SK-N-SH (cell line): ENCODE measurements around the gene VPS35. TPM values are rescaled to one million over a fixed set of nuclear protein-coding genes. Genes with fewer than 3 reads are reported as not detected.

ENCODE experiments used
- CTCF ChIA-PET: fragments of 300-600, 350-600 bp; formaldehyde crosslinking; extraction: SDS; loops from one replicate; lab custom pipeline; 2021; lab: Yijun Ruan, JAX
- POLR2A ChIA-PET: fragments of 350-600 bp; sonication (Branson Sonifier 250); formaldehyde crosslinking; extraction: SDS; loops from one replicate; lab custom pipeline; 2020; ENCODE audit warnings: antibody characterized with exemption, inconsistent platforms; lab: Yijun Ruan, JAX
- DNase-seq: peaks from one replicate; pipeline ENCODE4 v3.0.0; 2012
- H2AFZ ChIP-seq: fragments of 200-600 bp; sonication (generic); 2 replicates; pipeline ENCODE4 v1.8.1; 2016; ENCODE audit warnings: antibody characterized with exemption, mild to moderate bottlenecking, low read depth
- H3F3A ChIP-seq: fragments of 200-600 bp; sonication (generic); replicated peaks from 2 replicates; pipeline ENCODE3; 2016; ENCODE audit warnings: antibody characterized with exemption, mild to moderate bottlenecking; ENCODE audit not compliant: insufficient read depth
- H3K27ac ChIP-seq, 2 experiments: fragments of 200-500 bp in 1 of 2; fragments of 200-600 bp in 1 of 2; sonication (Bioruptor generic) in 1 of 2; sonication (generic), shearing (Covaris generic) in 1 of 2; 2 replicates each; pipeline versions ENCODE4 v1.5.1 to v1.6.1; 2014 to 2016; ENCODE audit warnings: low read depth in 2 of 2, inconsistent platforms in 1 of 2, low read length in 1 of 2, mild to moderate bottlenecking in 1 of 2, mixed read lengths in 1 of 2
- H3K27me3 ChIP-seq: fragments of 200-600 bp; sonication (generic), shearing (Covaris generic); 2 replicates; pipeline ENCODE4 v1.6.1; 2016; ENCODE audit warnings: mixed run types; ENCODE audit not compliant: insufficient read depth
- H3K36me3 ChIP-seq, 2 experiments: fragments of 200-500 bp in 1 of 2; fragments of 200-600 bp in 1 of 2; sonication (Bioruptor generic) in 1 of 2; sonication (generic) in 1 of 2; replicated peaks in 1 of 2; 2 replicates each; pipeline versions ENCODE3 to v1.5.1; 2014 to 2016; ENCODE audit warnings: low read length in 1 of 2, mild to moderate bottlenecking in 1 of 2; ENCODE audit not compliant: insufficient read depth in 2 of 2, control insufficient read depth in 1 of 2
- H3K4me1 ChIP-seq, 2 experiments: fragments of 200-500 bp in 1 of 2; fragments of 200-600 bp in 1 of 2; sonication (Bioruptor generic) in 1 of 2; sonication (generic), shearing (Covaris generic) in 1 of 2; 2 replicates each; pipeline versions ENCODE4 v1.5.1 to v1.6.1; 2014 to 2016; ENCODE audit warnings: low read depth in 1 of 2, low read length in 1 of 2, mixed run types in 1 of 2; ENCODE audit not compliant: insufficient read depth in 2 of 2, control insufficient read depth in 1 of 2
- H3K4me2 ChIP-seq: fragments of 200-600 bp; sonication (generic), shearing (Covaris generic); 2 replicates; pipeline ENCODE4 v1.6.1; 2017; ENCODE audit warnings: mixed run types
- H3K4me3 ChIP-seq, 2 experiments: fragments of 200-500 bp in 1 of 2; fragments of 200-600 bp in 1 of 2; sonication (Bioruptor generic) in 1 of 2; sonication (generic), shearing (Covaris generic) in 1 of 2; 2 replicates each; pipeline versions ENCODE4 v1.5.1 to v1.8.1; 2014 to 2016; ENCODE audit warnings: low read depth in 2 of 2, inconsistent platforms in 1 of 2, low read length in 1 of 2, mild to moderate bottlenecking in 1 of 2, mixed read lengths in 1 of 2, moderate library complexity in 1 of 2
- H3K79me2 ChIP-seq: fragments of 200-600 bp; sonication (generic); 2 replicates; pipeline ENCODE4 v1.8.1; 2017; ENCODE audit warnings: mild to moderate bottlenecking; ENCODE audit not compliant: insufficient read depth
- H3K9ac ChIP-seq: fragments of 200-600 bp; sonication (generic); 2 replicates; pipeline ENCODE4 v1.6.1; 2017; ENCODE audit warnings: mixed run types
- H3K9me2 ChIP-seq: fragments of 200-600 bp; sonication (generic); 2 replicates; pipeline ENCODE4 v1.6.1; 2017; ENCODE audit warnings: mixed run types
- H3K9me3 ChIP-seq: fragments of 200-600 bp; sonication (generic); 2 replicates; pipeline ENCODE4 v1.6.1; 2017; ENCODE audit warnings: mixed run types, mild to moderate bottlenecking, moderate library complexity
- H4K20me1 ChIP-seq: fragments of 200-600 bp; sonication (generic); 2 replicates; pipeline ENCODE4 v1.6.1; 2017; ENCODE audit warnings: mild to moderate bottlenecking, mixed run types; ENCODE audit not compliant: insufficient read depth
- CHD2 ChIP-seq: fragments of 150-350 bp; IDR thresholded peaks from 2 replicates; pipeline ENCODE4 v1.6.1; 2018; ENCODE audit warnings: low read length; ENCODE audit not compliant: partially characterized antibody
- EP300 ChIP-seq, 2 experiments: IDR thresholded peaks; 2 replicates each; pipeline versions ENCODE4 v1.4.0 to v1.6.1; 2012; ENCODE audit warnings: borderline replicate concordance in 1 of 2, low read depth in 1 of 2, low read length in 1 of 2
- FOSL2 ChIP-seq: IDR thresholded peaks from 2 replicates; pipeline ENCODE4 v1.4.0; 2012; ENCODE audit warnings: low read depth, mild to moderate bottlenecking, moderate library complexity, borderline replicate concordance
- GABPA ChIP-seq: IDR thresholded peaks from 2 replicates; pipeline ENCODE4 v1.4.0; 2012; ENCODE audit warnings: low read depth, mild to moderate bottlenecking
- IRF3 ChIP-seq: fragments of 150-350 bp; IDR thresholded peaks from 2 replicates; pipeline ENCODE4 v1.6.1; 2016; ENCODE audit warnings: mild to moderate bottlenecking, low read depth, low read length
- MAX ChIP-seq: IDR thresholded peaks from 2 replicates; pipeline ENCODE4 v1.4.0; 2012; ENCODE audit warnings: low read depth
- NRF1 ChIP-seq: IDR thresholded peaks from 2 replicates; pipeline ENCODE4 v1.6.1; 2012; ENCODE audit warnings: low read depth, mild to moderate bottlenecking, low read length
- RAD21 ChIP-seq: IDR thresholded peaks from 2 replicates; pipeline ENCODE4 v1.6.1; 2012; ENCODE audit warnings: mild to moderate bottlenecking, low read length
- RCOR1 ChIP-seq: fragments of 150-350 bp; IDR thresholded peaks from 2 replicates; pipeline ENCODE4 v1.6.1; 2017; ENCODE audit warnings: antibody characterized with exemption, low read length
- SIN3A ChIP-seq: IDR thresholded peaks from 2 replicates; pipeline ENCODE4 v1.6.1; 2012; ENCODE audit warnings: low read depth, mild to moderate bottlenecking, low read length, moderate library complexity, borderline replicate concordance
- SMC3 ChIP-seq: IDR thresholded peaks from 2 replicates; pipeline ENCODE4 v1.6.1; 2012; ENCODE audit warnings: low read depth, low read length, improper control_type of control experiment
- TAF1 ChIP-seq: IDR thresholded peaks from 2 replicates; pipeline ENCODE4 v1.6.1; 2012; ENCODE audit warnings: low read depth, mild to moderate bottlenecking, low read length, moderate library complexity, borderline replicate concordance
- TCF12 ChIP-seq: IDR thresholded peaks from 2 replicates; pipeline ENCODE4 v1.4.0; 2012
- USF2 ChIP-seq: fragments of 150-350 bp; IDR thresholded peaks from 2 replicates; pipeline ENCODE4 v1.6.1; 2017; ENCODE audit warnings: antibody characterized with exemption, low read length, low read depth, borderline replicate concordance
- WGBS: methylation state at CpG from one replicate; pipeline ENCODE4 v1.1.6; 2017; ENCODE audit warnings: low lambda C conversion rate; 5-methylcytosine and 5-hydroxymethylcytosine counted together
- polyA plus RNA-seq, 3 experiments: library from polyadenylated mRNA; depleted of rRNA; stranded (reverse); fragments of >200 nt; gene quantifications; 2 replicates each; pipeline ENCODE4 v1.2.3, GENCODE V29; 2012
- TF ChIP-seq, protein P1 (sequence below): fragments of 200-600 bp; sonication (generic); IDR thresholded peaks from 2 replicates; pipeline ENCODE4 v1.6.1; 2017; ENCODE audit warnings: antibody characterized with exemption, mild to moderate bottlenecking, moderate library complexity
- TF ChIP-seq, protein P2 (sequence below): IDR thresholded peaks from 2 replicates; pipeline ENCODE4 v1.4.0; 2012; ENCODE audit warnings: low read depth, borderline replicate concordance

Gene VPS35
- polyA plus RNA-seq, 1 of the 3 experiments (the other 2 are of a cell fraction) = 17.5 TPM

GRCh38 chr16:46673320-46674013, 15.5 kb downstream of the VPS35 start:
- POLR2A ChIA-PET = no interaction called here
- no peaks in the 10 kb centered on the region for H4K20me1 ChIP-seq

GRCh38 chr16:46662123-46662522, 26.9 kb downstream of the VPS35 start:
- 75% methylated on average over 4 of the region's 4 CpGs for WGBS
- Histone ChIP-seq H3K9me2 (no peaks in the 10 kb centered on the region), H3K27me3 (no peaks in the 10 kb centered on the region), H3K4me3 (no peak overlapping the region), H4K20me1 (no peaks in the 10 kb centered on the region), H2AFZ (no peak overlapping the region), H3K36me3 (peaks cover 55 to 60% of the 10 kb centered on the region in 2 experiments), H3K27ac (no peak overlapping the region), H3K9ac (no peak overlapping the region), H3K79me2 (no peaks in the 10 kb centered on the region), H3F3A (peaks cover 2% of the 10 kb centered on the region), H3K4me1 (no peaks in the 10 kb centered on the region), H3K9me3 (no peaks in the 10 kb centered on the region), H3K4me2 (no peak overlapping the region)
- ChIA-PET CTCF (interaction anchor here (5.7 kb wide), 1 partner anchor 11 kb away, joined by 24 read pairs; no protein-coding TSS in a partner anchor), POLR2A (no interaction called here)
- DNase-seq = no peak
- TF ChIP-seq, protein P1, sequence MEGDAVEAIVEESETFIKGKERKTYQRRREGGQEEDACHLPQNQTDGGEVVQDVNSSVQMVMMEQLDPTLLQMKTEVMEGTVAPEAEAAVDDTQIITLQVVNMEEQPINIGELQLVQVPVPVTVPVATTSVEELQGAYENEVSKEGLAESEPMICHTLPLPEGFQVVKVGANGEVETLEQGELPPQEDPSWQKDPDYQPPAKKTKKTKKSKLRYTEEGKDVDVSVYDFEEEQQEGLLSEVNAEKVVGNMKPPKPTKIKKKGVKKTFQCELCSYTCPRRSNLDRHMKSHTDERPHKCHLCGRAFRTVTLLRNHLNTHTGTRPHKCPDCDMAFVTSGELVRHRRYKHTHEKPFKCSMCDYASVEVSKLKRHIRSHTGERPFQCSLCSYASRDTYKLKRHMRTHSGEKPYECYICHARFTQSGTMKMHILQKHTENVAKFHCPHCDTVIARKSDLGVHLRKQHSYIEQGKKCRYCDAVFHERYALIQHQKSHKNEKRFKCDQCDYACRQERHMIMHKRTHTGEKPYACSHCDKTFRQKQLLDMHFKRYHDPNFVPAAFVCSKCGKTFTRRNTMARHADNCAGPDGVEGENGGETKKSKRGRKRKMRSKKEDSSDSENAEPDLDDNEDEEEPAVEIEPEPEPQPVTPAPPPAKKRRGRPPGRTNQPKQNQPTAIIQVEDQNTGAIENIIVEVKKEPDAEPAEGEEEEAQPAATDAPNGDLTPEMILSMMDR = no peak
- TF ChIP-seq IRF3 (no peak), USF2 (no peak), RAD21 (no peak), SIN3A (no peak), CHD2 (no peak), GABPA (no peak), FOSL2 (no peak), RCOR1 (no peak), NRF1 (no peak)
- TF ChIP-seq, protein P2, sequence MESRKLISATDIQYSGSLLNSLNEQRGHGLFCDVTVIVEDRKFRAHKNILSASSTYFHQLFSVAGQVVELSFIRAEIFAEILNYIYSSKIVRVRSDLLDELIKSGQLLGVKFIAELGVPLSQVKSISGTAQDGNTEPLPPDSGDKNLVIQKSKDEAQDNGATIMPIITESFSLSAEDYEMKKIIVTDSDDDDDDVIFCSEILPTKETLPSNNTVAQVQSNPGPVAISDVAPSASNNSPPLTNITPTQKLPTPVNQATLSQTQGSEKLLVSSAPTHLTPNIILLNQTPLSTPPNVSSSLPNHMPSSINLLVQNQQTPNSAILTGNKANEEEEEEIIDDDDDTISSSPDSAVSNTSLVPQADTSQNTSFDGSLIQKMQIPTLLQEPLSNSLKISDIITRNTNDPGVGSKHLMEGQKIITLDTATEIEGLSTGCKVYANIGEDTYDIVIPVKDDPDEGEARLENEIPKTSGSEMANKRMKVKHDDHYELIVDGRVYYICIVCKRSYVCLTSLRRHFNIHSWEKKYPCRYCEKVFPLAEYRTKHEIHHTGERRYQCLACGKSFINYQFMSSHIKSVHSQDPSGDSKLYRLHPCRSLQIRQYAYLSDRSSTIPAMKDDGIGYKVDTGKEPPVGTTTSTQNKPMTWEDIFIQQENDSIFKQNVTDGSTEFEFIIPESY = no peak

More at GRCh38 chr16:46673320-46674013, 15.5 kb downstream of the VPS35 start:
- Histone ChIP-seq H3K9ac (no peak overlapping the region), H3F3A (peaks cover 18% of the 10 kb centered on the region), H3K27me3 (no peaks in the 10 kb centered on the region), H3K79me2 (peaks cover 15% of the 10 kb centered on the region; the same call in 1 of the 2 replicates), H3K27ac (no peak overlapping the region), H2AFZ (no peak overlapping the region), H3K9me2 (no peaks in the 10 kb centered on the region), H3K4me3 (peak overlapping the region in 1 of 2 experiments; percentile 27; a peak in 1 of 4 replicates), H3K4me1 (no peaks in the 10 kb centered on the region), H3K4me2 (no peak overlapping the region), H3K36me3 (peaks cover 57 to 82% of the 10 kb centered on the region in 2 experiments), H3K9me3 (no peaks in the 10 kb centered on the region)
- WGBS = 59% methylated on average over 6 of the region's 6 CpGs
- DNase-seq = peak; percentile 75
- peak; percentile 94 for TF ChIP-seq RAD21
- no peak for TF ChIP-seq MAX
- TF ChIP-seq, protein P1 = peak; percentile 98
- TF ChIP-seq TAF1 = no peak
- peak; percentile 21 for TF ChIP-seq CHD2
- no peak for TF ChIP-seq TCF12
- TF ChIP-seq EP300 (IDR thresholded peaks at IDR 0.05; ENCODE audit: borderline replicate concordance in 1 of 2, low read depth in 1 of 2, low read length in 1 of 2) = no peak
- no peak for TF ChIP-seq NRF1
- TF ChIP-seq SMC3 = peak; percentile 81
- CTCF ChIA-PET = interaction anchor here (0.6 to 3.6 kb wide), 43 partner anchors 10 to 1491 kb away, joined by 3 to 47 read pairs (median 4); partner anchors contain the start of gene MYLK3
